Measurements from ENCODE around the gene CDH5. TPM values are rescaled to one million over a fixed set of nuclear protein-coding genes. Genes with fewer than 3 reads are reported as not detected.
A peak's percentile ranks its signal among the peaks of the same experiment; 100 is the strongest.

Gene CDH5
- total and polyA plus RNA-seq, 2 of the 13 experiments (the other 11 are each of a cell fraction or from before 2014, with no cell fraction given) = 0.71 to 1.1 TPM

DNA sequence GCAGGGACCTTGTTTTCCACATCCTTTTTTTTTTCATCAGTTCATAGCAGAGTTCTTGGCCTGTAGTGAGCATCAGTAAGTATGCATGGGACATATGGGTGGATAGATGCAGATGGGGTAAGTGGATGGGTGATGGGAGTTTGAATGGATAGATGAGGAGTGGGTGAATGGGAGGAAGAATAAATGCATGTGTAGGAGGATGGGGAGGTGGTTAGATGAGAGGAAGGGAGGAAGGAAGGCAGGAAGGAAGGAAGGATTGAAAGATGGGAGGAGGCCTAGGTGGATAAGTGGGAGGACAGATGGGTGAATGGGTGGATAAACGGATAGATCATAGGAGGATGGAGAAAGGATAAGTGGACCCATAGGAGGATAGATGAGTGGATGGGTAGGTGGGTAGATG lies 56.7 kb downstream of the CDH5 start:
- ATAC-seq = no peak
- Histone ChIP-seq H3K36me3 (replicated peaks in 1 of 2; ENCODE audit: control insufficient read depth in 1 of 2, insufficient read depth in 2 of 2, low read length in 2 of 2) (no peaks in the 10 kb centered on the region), H3K4me3 (replicated peaks in 1 of 3; ENCODE audit: insufficient read depth in 1 of 3, low read depth in 2 of 3, low read length in 3 of 3) (no peak overlapping the region), H4K20me1 (ENCODE audit: insufficient read depth, low read length) (no peaks in the 10 kb centered on the region), H3K4me2 (ENCODE audit: low read depth, low read length) (no peak overlapping the region), H2AFZ (ENCODE audit: low read length) (no peak overlapping the region), H3K4me1 (ENCODE audit: insufficient read depth, low read length) (peaks cover 33% of the 10 kb centered on the region), H3K79me2 (ENCODE audit: insufficient read depth, low read length) (no peaks in the 10 kb centered on the region), H3K9me3 (ENCODE audit: low read length) (no peaks in the 10 kb centered on the region), H3K9ac (ENCODE audit: insufficient read depth, low read depth, low read length) (no peak overlapping the region), H3K27me3 (ENCODE audit: control insufficient read depth in 1 of 2, insufficient read depth in 2 of 2, low read length in 2 of 2) (peaks cover 14 to 66% of the 10 kb centered on the region in 2 experiments), H3K27ac (ENCODE audit: extremely low read length, insufficient read depth, low read length) (no peak overlapping the region)
- intact Hi-C loops (cut with micrococcal nuclease; ENCODE audit: unreplicated experiment) (no loop called here), in situ Hi-C loops (cut with HindIII; ENCODE audit: extremely low pct_ligation_motif_present, low pct_unique_long_range_greater_than_20kb) (loop anchor here (25.0 kb wide), 1 partner anchor 439 kb away; no protein-coding TSS in a partner anchor)
- 2% methylated on average over 1 of the region's 1 CpG for WGBS (ENCODE audit: low lambda C conversion rate)
- no TSS peak for BruUV-seq (replicated peaks)
- TF ChIP-seq ZNF644 (CRISPR knock-in tag; IDR thresholded peaks at IDR 0.05; ENCODE audit: low read depth) (no peak), CBX5 (CRISPR knock-in tag; IDR thresholded peaks at IDR 0.05; ENCODE audit: borderline replicate concordance) (no peak), ZNF747 (CRISPR knock-in tag; IDR thresholded peaks at IDR 0.05; ENCODE audit: borderline replicate concordance) (no peak), MBD4 (IDR thresholded peaks at IDR 0.05; ENCODE audit: borderline replicate concordance, low read length) (no peak), ZIK1 (CRISPR knock-in tag; IDR thresholded peaks at IDR 0.05; ENCODE audit: borderline replicate concordance, low read depth) (no peak)
- TF ChIP-seq, protein P1, sequence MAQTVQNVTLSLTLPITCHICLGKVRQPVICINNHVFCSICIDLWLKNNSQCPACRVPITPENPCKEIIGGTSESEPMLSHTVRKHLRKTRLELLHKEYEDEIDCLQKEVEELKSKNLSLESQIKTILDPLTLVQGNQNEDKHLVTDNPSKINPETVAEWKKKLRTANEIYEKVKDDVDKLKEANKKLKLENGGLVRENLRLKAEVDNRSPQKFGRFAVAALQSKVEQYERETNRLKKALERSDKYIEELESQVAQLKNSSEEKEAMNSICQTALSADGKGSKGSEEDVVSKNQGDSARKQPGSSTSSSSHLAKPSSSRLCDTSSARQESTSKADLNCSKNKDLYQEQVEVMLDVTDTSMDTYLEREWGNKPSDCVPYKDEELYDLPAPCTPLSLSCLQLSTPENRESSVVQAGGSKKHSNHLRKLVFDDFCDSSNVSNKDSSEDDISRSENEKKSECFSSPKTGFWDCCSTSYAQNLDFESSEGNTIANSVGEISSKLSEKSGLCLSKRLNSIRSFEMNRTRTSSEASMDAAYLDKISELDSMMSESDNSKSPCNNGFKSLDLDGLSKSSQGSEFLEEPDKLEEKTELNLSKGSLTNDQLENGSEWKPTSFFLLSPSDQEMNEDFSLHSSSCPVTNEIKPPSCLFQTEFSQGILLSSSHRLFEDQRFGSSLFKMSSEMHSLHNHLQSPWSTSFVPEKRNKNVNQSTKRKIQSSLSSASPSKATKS (CRISPR knock-in tag; IDR thresholded peaks at IDR 0.05) = no peak
- POLR2A ChIA-PET = interaction anchor here (1.0 kb wide), 1 partner anchor 10 kb away, joined by 5 read pairs; no protein-coding TSS in a partner anchor
- CTCF ChIA-PET (ENCODE audit: low intra/inter-chr PET ratio, low total read pairs) = no interaction called here
- no peak for DNase-seq (ENCODE audit: low spot score)
- FAIRE-seq = no peak

DNA sequence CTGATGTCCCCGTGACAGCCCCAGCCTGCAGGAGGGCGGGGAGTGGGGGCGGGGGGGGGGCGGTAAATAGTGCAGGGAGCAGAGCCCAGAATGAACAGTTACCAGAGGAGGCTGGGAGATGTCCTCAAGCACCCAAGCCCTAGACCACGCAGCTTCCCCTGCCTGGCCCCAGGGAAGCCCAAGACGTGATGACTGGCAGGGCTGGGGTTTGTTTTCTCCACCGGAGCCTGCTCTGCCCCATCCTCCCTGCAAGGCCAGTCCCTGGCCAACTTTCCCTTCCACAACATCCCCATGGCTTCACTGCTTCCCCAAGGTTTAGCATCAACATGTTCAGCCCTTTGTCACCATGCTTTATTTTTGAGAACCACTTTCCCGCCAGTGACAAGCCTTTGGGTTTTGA lies 59.2 kb downstream of the CDH5 start:
- ChIA-PET CTCF (ENCODE audit: low intra/inter-chr PET ratio, low total read pairs) (no interaction called here), POLR2A (interaction anchor here (1.5 to 2.0 kb wide), 2 partner anchors 8 to 19 kb away, joined by 3 to 17 read pairs; no protein-coding TSS in a partner anchor)
- H2AFZ ChIP-seq (ENCODE audit: low read length) = no peak overlapping the region
- H3K36me3 ChIP-seq (replicated peaks in 1 of 2; ENCODE audit: control insufficient read depth in 1 of 2, insufficient read depth in 2 of 2, low read length in 2 of 2) = no peaks in the 10 kb centered on the region
- peak overlapping the region; percentile 92; the same call in 1 of the 2 replicates for H3K4me2 ChIP-seq (ENCODE audit: low read depth, low read length)
- BruUV-seq (replicated peaks) = no TSS peak
- H3K9ac ChIP-seq (ENCODE audit: insufficient read depth, low read depth, low read length) = no peak overlapping the region
- peaks cover 46% of the 10 kb centered on the region for H3K4me1 ChIP-seq (ENCODE audit: insufficient read depth, low read length)
- H4K20me1 ChIP-seq (ENCODE audit: insufficient read depth, low read length) = no peaks in the 10 kb centered on the region
- ATAC-seq (no peak), FAIRE-seq (no peak), DNase-seq (ENCODE audit: low spot score) (no peak)
- H3K9me3 ChIP-seq (ENCODE audit: low read length) = no peaks in the 10 kb centered on the region
- WGBS (ENCODE audit: low lambda C conversion rate) = 10% methylated on average over 8 of the region's 8 CpGs
- H3K27me3 ChIP-seq (ENCODE audit: control insufficient read depth in 1 of 2, insufficient read depth in 2 of 2, low read length in 2 of 2) = peaks cover 15 to 76% of the 10 kb centered on the region in 2 experiments
- no peak overlapping the region; a peak in 1 of 6 replicates for H3K4me3 ChIP-seq (replicated peaks in 1 of 3; ENCODE audit: insufficient read depth in 1 of 3, low read depth in 2 of 3, low read length in 3 of 3)
- no peak overlapping the region for H3K27ac ChIP-seq (ENCODE audit: extremely low read length, insufficient read depth, low read length)
- H3K79me2 ChIP-seq (ENCODE audit: insufficient read depth, low read length) = no peaks in the 10 kb centered on the region
- intact Hi-C loops (cut with micrococcal nuclease; ENCODE audit: unreplicated experiment) = no loop called here
- in situ Hi-C loops (cut with HindIII; ENCODE audit: extremely low pct_ligation_motif_present, low pct_unique_long_range_greater_than_20kb) = no loop called here
- no peak for TF ChIP-seq SAFB2 (CRISPR knock-in tag; IDR thresholded peaks at IDR 0.05; ENCODE audit: borderline replicate concordance, low read depth)
- no peak for TF ChIP-seq ZNF143 (CRISPR knock-in tag; IDR thresholded peaks at IDR 0.05)
- TF ChIP-seq, protein P2, sequence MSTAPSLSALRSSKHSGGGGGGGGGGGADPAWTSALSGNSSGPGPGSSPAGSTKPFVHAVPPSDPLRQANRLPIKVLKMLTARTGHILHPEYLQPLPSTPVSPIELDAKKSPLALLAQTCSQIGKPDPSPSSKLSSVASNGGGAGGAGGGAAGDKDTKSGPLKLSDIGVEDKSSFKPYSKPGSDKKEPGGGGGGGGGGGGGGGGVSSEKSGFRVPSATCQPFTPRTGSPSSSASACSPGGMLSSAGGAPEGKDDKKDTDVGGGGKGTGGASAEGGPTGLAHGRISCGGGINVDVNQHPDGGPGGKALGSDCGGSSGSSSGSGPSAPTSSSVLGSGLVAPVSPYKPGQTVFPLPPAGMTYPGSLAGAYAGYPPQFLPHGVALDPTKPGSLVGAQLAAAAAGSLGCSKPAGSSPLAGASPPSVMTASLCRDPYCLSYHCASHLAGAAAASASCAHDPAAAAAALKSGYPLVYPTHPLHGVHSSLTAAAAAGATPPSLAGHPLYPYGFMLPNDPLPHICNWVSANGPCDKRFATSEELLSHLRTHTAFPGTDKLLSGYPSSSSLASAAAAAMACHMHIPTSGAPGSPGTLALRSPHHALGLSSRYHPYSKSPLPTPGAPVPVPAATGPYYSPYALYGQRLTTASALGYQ (CRISPR knock-in tag; IDR thresholded peaks at IDR 0.05) = no peak
- no peak for TF ChIP-seq EP300 (IDR thresholded peaks at IDR 0.05; ENCODE audit: low read depth in 2 of 2, low read length in 2 of 2)
- no peak for TF ChIP-seq EP300 (CRISPR knock-in tag; IDR thresholded peaks at IDR 0.05; ENCODE audit: borderline replicate concordance)
- TF ChIP-seq RORA (CRISPR knock-in tag; IDR thresholded peaks at IDR 0.05) = no peak
- TF ChIP-seq ZNF878 (CRISPR knock-in tag; IDR thresholded peaks at IDR 0.05) = no peak
- no peak for TF ChIP-seq NFKB2 (CRISPR knock-in tag; IDR thresholded peaks at IDR 0.05; ENCODE audit: borderline replicate concordance)
- TF ChIP-seq TOE1 (CRISPR knock-in tag; IDR thresholded peaks at IDR 0.05) = no peak
- no peak for TF ChIP-seq ZSCAN21 (CRISPR knock-in tag; IDR thresholded peaks at IDR 0.05; ENCODE audit: borderline replicate concordance)

Measured in HepG2 (cell line).